ENCODE data around the gene ATF2.
"Not testable (repeated sequence)": the region's sequence is repeated elsewhere in the genome, so short reads cannot be mapped to it uniquely, and the experiment has no call there.

ATF2 gene

GRCh38 chr2:175164235-175164634 is 3.8 kb downstream of the ATF2 start:
- DNase-seq (ENCODE audit: low read depth in 3 of 3): no peak

GRCh38 chr2:175158894-175159293 is 9.1 kb downstream of the ATF2 start:
- DNase-seq (ENCODE audit: low read depth in 3 of 3): no peak

- no peak for DNase-seq (ENCODE audit: low read depth in 3 of 3)
These were observed 11.5 kb downstream of the ATF2 start for GRCh38 chr2:175156534-175156933.

GRCh38 chr2:175154661-175155082 is 13.3 kb downstream of the ATF2 start:
- no peak for DNase-seq (ENCODE audit: low read depth in 3 of 3)

- no peak for DNase-seq (ENCODE audit: low read depth in 3 of 3)
These were observed 15.8 kb downstream of the ATF2 start for GRCh38 chr2:175152242-175152641.

GRCh38 chr2:175151791-175152190 is 16.2 kb downstream of the ATF2 start:
- no peak for DNase-seq (ENCODE audit: low read depth in 3 of 3)

- no peak for DNase-seq (ENCODE audit: low read depth in 3 of 3)
These were observed 20.8 kb downstream of the ATF2 start for GRCh38 chr2:175147186-175147585.

- no peak for DNase-seq (ENCODE audit: low read depth in 3 of 3)
These were observed 24.3 kb downstream of the ATF2 start for GRCh38 chr2:175143678-175144077.

GRCh38 chr2:175143191-175143590 is 24.8 kb downstream of the ATF2 start:
- DNase-seq (ENCODE audit: low read depth in 3 of 3): no peak

GRCh38 chr2:175140332-175140731 is 27.7 kb downstream of the ATF2 start:
- DNase-seq (ENCODE audit: low read depth in 3 of 3): no peak

- DNase-seq (ENCODE audit: low read depth in 3 of 3): no peak
These were observed 30.2 kb downstream of the ATF2 start for GRCh38 chr2:175137793-175138192.

GRCh38 chr2:175136334-175137215 is 31.4 kb downstream of the ATF2 start:
- no peak for DNase-seq (ENCODE audit: low read depth in 3 of 3)

- no peak for DNase-seq (ENCODE audit: low read depth in 3 of 3)
These were observed 32.1 kb downstream of the ATF2 start for GRCh38 chr2:175135862-175136261.

GRCh38 chr2:175135177-175135576 is 32.8 kb downstream of the ATF2 start:
- DNase-seq (ENCODE audit: low read depth in 3 of 3): no peak

GRCh38 chr2:175131252-175131651 is 36.8 kb downstream of the ATF2 start:
- no peak for DNase-seq (ENCODE audit: low read depth in 3 of 3)

- no peak for DNase-seq (ENCODE audit: low read depth in 3 of 3)
These were observed 41.3 kb downstream of the ATF2 start for GRCh38 chr2:175126661-175127060.

GRCh38 chr2:175123254-175123653 is 44.7 kb downstream of the ATF2 start:
- no peak for DNase-seq (ENCODE audit: low read depth in 3 of 3)

- DNase-seq (ENCODE audit: low read depth in 3 of 3): no peak
These were observed 56.8 kb downstream of the ATF2 start for GRCh38 chr2:175111200-175111657.

- DNase-seq (ENCODE audit: low read depth in 3 of 3): not testable (repeated sequence)
These were observed 59.9 kb downstream of the ATF2 start for GRCh38 chr2:175108091-175108490.

- no peak for DNase-seq (ENCODE audit: low read depth in 3 of 3)
These were observed 60.9 kb downstream of the ATF2 start for GRCh38 chr2:175107146-175107545.

GRCh38 chr2:175103191-175103590 is 64.8 kb downstream of the ATF2 start:
- no peak for DNase-seq (ENCODE audit: low read depth in 3 of 3)

GRCh38 chr2:175101514-175101913 is 66.5 kb downstream of the ATF2 start:
- no peak for DNase-seq (ENCODE audit: low read depth in 3 of 3)

- DNase-seq (ENCODE audit: low read depth in 3 of 3): no peak
These were observed 70.7 kb downstream of the ATF2 start for GRCh38 chr2:175097297-175097696.

- DNase-seq (ENCODE audit: low read depth in 3 of 3): not testable (repeated sequence)
These were observed 83.9 kb downstream of the ATF2 start for GRCh38 chr2:175084117-175084516.
